ENCODE results near the gene SNTA1.

- TF ChIP-seq CTCF (conservative IDR thresholded peaks at IDR 0.05) (no peak), EZH2 (IDR thresholded peaks at IDR 0.05; ENCODE audit: low read depth) (no peak)
Measured at GRCh38 chr20:33438481-33438880, 5.1 kb downstream of the SNTA1 start.

All from PC-9 (cell line).